Naive thymus-derived CD4-positive, alpha-beta T cell (primary cell): Measurements from ENCODE around the gene PARN. TPM values are rescaled to one million over a fixed set of nuclear protein-coding genes. Genes with fewer than 3 reads are reported as not detected.
A peak's percentile ranks its signal among the peaks of the same experiment; 100 is the strongest.
"Not testable (repeated sequence)": the region's sequence is repeated elsewhere in the genome, so short reads cannot be mapped to it uniquely, and the experiment has no call there.

Experiments used
- ATAC-seq: fragments of 150-1000 bp; cut with Tn5 transposase; 2 replicates; pipeline ENCODE4 v1.10.0; 2021; ENCODE audit warnings: mild to moderate bottlenecking, moderate library complexity
- CTCF ChIA-PET: fragments of 350-600 bp; sonication (Branson Sonifier 250); formaldehyde crosslinking; loops from one replicate; lab custom pipeline; 2021; ENCODE audit warnings: antibody characterized with exemption; lab: Charles Lee
- POLR2A ChIA-PET: fragments of 350-600 bp; sonication (Branson Sonifier 250); formaldehyde crosslinking; loops from one replicate; lab custom pipeline; 2021; ENCODE audit warnings: antibody characterized with exemption, inconsistent platforms; lab: Charles Lee
- DNase-seq, 9 donors: peaks; one replicate each; pipeline versions ENCODE4 v3.0.0 to v3.0.0-alpha.2; 2020 to 2022; ENCODE audit warnings: mixed read lengths in 1 of 9
- H3K27ac ChIP-seq: one replicate; pipeline ENCODE4 v1.7.0; 2013; ENCODE audit warnings: mild to moderate bottlenecking, low read depth, low read length, moderate library complexity
- H3K27me3 ChIP-seq, 2 donors: one replicate each; pipeline ENCODE4 v1.7.0; 2013; ENCODE audit warnings: low read length in 2 of 2, mild to moderate bottlenecking in 2 of 2, moderate library complexity in 2 of 2; ENCODE audit not compliant: control insufficient read depth in 2 of 2, insufficient read depth in 2 of 2
- H3K36me3 ChIP-seq, 3 experiments: 1 replicate in 2 of 3; 2 replicates in 1 of 3; pipeline ENCODE4 v1.7.0; 2013; ENCODE audit warnings: low read length in 3 of 3, mild to moderate bottlenecking in 3 of 3, moderate library complexity in 1 of 3; ENCODE audit not compliant: insufficient read depth in 3 of 3, control insufficient read depth in 2 of 3
- H3K4me1 ChIP-seq, 2 donors: one replicate each; pipeline ENCODE4 v1.7.0; 2013; ENCODE audit warnings: low read length in 2 of 2, mild to moderate bottlenecking in 2 of 2, moderate library complexity in 1 of 2; ENCODE audit not compliant: control insufficient read depth in 2 of 2, insufficient read depth in 2 of 2
- H3K4me3 ChIP-seq: 2 replicates; pipeline ENCODE4 v1.7.0; 2013; ENCODE audit warnings: mild to moderate bottlenecking, low read length
- H3K9me3 ChIP-seq, 3 experiments: 1 replicate in 2 of 3; 2 replicates in 1 of 3; pipeline ENCODE4 v1.7.0; 2013; ENCODE audit warnings: low read length in 3 of 3; ENCODE audit not compliant: control insufficient read depth in 2 of 3
- H3K27ac Mint-ChIP-seq, 9 donors: one replicate each; pipeline ENCODE4 v1.8.0; 2020 to 2022; ENCODE audit warnings: mixed read lengths in 9 of 9, mild to moderate bottlenecking in 8 of 9, moderate library complexity in 5 of 9, inconsistent platforms in 2 of 9
- H3K27me3 Mint-ChIP-seq, 5 donors: one replicate each; pipeline ENCODE4 v1.8.0; 2021 to 2022; ENCODE audit warnings: mixed read lengths in 5 of 5, mild to moderate bottlenecking in 1 of 5
- H3K36me3 Mint-ChIP-seq, 5 donors: one replicate each; pipeline ENCODE4 v1.8.0; 2020 to 2022; ENCODE audit warnings: mixed read lengths in 5 of 5, mild to moderate bottlenecking in 3 of 5, inconsistent platforms in 1 of 5
- H3K4me1 Mint-ChIP-seq, 7 donors: one replicate each; pipeline ENCODE4 v1.8.0; 2020 to 2022; ENCODE audit warnings: mixed read lengths in 7 of 7, mild to moderate bottlenecking in 3 of 7, inconsistent platforms in 1 of 7
- H3K4me3 Mint-ChIP-seq, 10 donors: one replicate each; pipeline ENCODE4 v1.8.0; 2020 to 2022; ENCODE audit warnings: mild to moderate bottlenecking in 10 of 10, mixed read lengths in 10 of 10, moderate library complexity in 6 of 10, inconsistent platforms in 2 of 10
- H3K9me3 Mint-ChIP-seq, 11 donors: one replicate each; pipeline ENCODE4 v1.8.0; 2020 to 2022; ENCODE audit warnings: mixed read lengths in 11 of 11, mild to moderate bottlenecking in 4 of 11, inconsistent platforms in 1 of 11, moderate library complexity in 1 of 11
- intact Hi-C, 2 donors: fragments of 100-400 bp; cut with micrococcal nuclease; formaldehyde crosslinking; loops; one replicate each; pipeline ENCODE4 v1.15.1; 2023
- polyA plus RNA-seq, 2 donors: library from polyadenylated mRNA; unstranded; fragments of 300-500 nt; fragmentation: Illumina TruSeq; gene quantifications; one replicate each; pipeline ENCODE4 v1.2.3, GENCODE V29; 2021
- total RNA-seq, 6 experiments: library from RNA in 5 of 6; stranded (reverse) in 5 of 6; gene quantifications; 1 replicate in 5 of 6; 2 replicates in 1 of 6; pipeline ENCODE4 v1.2.3 and lab custom pipeline; 2021 to 2026

Gene PARN
- total and polyA plus RNA-seq, 7 experiments from 2014 or later: 41.6 to 51.4 (median 46.9) TPM

GRCh38 chr16:14400978-14401710 is 228.9 kb downstream of the PARN start:
- CTCF ChIA-PET, intact Hi-C loops, H3K27me3 ChIP-seq, H3K36me3 Mint-ChIP-seq, H3K27ac Mint-ChIP-seq, H3K4me3 ChIP-seq, H3K9me3 Mint-ChIP-seq, ATAC-seq, H3K36me3 ChIP-seq, H3K27ac ChIP-seq, POLR2A ChIA-PET, H3K9me3 ChIP-seq, H3K4me1 Mint-ChIP-seq, DNase-seq, H3K4me1 ChIP-seq, H3K4me3 Mint-ChIP-seq, H3K27me3 Mint-ChIP-seq: not testable (repeated sequence)

DNA sequence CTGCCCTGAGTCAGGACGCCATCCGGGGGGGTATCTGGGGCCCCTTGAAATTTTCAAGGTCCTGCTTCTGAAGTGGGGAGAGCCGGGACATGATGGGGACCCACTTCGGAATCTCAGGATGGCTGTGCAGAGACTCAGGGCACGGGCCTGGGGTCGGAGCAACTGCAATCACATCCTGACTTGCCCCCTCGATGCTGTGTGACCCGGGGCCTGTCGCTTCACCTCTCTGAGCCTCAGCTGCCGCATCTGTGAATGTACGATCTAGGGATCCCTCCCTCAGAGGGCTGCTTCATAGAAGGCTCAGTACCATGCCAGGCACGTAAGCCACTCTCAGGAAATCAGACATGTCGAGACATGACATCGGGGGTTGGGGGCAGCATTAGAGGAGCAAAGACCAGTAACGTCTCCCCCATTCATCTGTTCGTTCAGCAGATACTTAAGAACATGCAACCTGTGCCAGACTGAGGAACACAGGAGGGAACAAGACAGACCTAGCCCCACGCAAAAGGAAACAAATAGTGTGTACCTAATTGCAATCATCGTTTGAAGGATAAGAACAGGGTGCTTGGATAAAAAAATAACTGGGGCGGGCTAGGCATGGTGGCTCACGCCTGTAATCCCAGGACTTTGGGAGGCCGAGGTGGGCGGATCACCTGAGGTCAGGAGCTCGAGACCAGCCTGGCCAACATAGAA is 229.6 kb downstream of the PARN start:
- ATAC-seq (no peak), DNase-seq (no peak)
- no peaks in the 10 kb centered on the region for H3K9me3 ChIP-seq
- Mint-ChIP-seq H3K4me3 (no peak overlapping the region), H3K27ac (no peak overlapping the region), H3K9me3 (no peaks in the 10 kb centered on the region), H3K4me1 (peaks cover 0 to 4% (median 0%) of the 10 kb centered on the region in 7 donors), H3K36me3 (no peaks in the 10 kb centered on the region), H3K27me3 (peaks cover 0 to 7% (median 0%) of the 10 kb centered on the region in 5 donors)
- ChIA-PET POLR2A (no interaction called here), CTCF (interaction anchor here (0.7 kb wide), 1 partner anchor 25 kb away, joined by 4 read pairs; no protein-coding TSS in a partner anchor)
- H3K4me3 ChIP-seq: no peak overlapping the region
- H3K4me1 ChIP-seq: no peaks in the 10 kb centered on the region
- H3K27ac ChIP-seq: no peak overlapping the region
- intact Hi-C loops: no loop called here
- H3K27me3 ChIP-seq: no peaks in the 10 kb centered on the region
- no peaks in the 10 kb centered on the region for H3K36me3 ChIP-seq

DNA sequence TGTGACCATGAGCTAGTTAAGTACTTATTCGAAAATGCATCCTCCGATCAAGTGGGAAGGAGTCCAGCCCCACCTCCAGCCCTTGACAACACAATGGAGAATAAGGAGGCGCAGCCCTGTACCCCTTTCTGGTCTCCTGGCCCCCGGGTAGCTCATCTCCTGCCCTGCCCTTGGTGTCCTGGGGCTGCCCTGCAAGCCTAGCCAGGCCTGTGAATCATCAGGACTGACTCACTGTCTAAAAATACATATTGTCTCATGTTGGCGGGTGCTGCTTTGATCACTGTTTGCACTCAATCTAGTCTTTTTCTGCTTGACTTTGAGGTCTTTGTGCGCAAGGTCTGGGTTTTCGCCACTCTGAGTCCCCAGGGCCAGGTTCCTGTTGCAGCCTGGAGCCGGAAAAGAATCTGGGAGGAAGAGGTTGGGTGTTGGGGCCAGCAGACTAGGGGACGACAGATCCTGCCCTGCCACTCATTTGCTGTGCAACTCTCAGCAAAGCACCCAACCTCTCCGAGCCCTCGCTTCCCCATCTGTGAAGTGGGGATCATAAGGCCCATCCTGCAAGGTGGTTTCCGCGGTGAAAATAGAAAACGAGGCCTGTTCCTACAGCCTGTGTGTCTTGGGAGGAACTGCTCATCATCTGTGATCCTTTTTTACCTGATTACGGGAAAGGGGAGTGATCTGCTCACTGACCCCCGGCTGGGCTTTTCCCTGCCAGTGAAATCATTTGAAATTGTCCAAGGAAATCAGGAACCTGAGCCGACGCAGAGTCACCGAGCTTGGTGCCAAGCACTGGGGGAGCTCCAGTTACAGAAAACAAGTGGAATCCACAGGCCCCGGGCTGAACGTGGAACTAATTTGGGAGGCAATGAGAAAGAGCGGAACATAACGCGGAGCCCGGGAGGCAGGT is 230.4 kb downstream of the PARN start:
- Histone ChIP-seq H3K36me3 (no peaks in the 10 kb centered on the region), H3K4me3 (no peak overlapping the region), H3K27ac (no peak overlapping the region), H3K4me1 (no peaks in the 10 kb centered on the region), H3K9me3 (no peaks in the 10 kb centered on the region), H3K27me3 (no peaks in the 10 kb centered on the region)
- ATAC-seq (no peak), DNase-seq (no peak)
- ChIA-PET CTCF (interaction anchor here (0.7 kb wide), 1 partner anchor 24 kb away, joined by 4 read pairs; no protein-coding TSS in a partner anchor), POLR2A (no interaction called here)
- H3K4me1 Mint-ChIP-seq: no peaks in the 10 kb centered on the region
- H3K9me3 Mint-ChIP-seq: no peaks in the 10 kb centered on the region
- intact Hi-C loops: no loop called here
- no peaks in the 10 kb centered on the region for H3K36me3 Mint-ChIP-seq
- no peak overlapping the region for H3K4me3 Mint-ChIP-seq
- H3K27ac Mint-ChIP-seq: no peak overlapping the region
- peaks cover 0 to 7% (median 0%) of the 10 kb centered on the region in 5 donors for H3K27me3 Mint-ChIP-seq

DNA sequence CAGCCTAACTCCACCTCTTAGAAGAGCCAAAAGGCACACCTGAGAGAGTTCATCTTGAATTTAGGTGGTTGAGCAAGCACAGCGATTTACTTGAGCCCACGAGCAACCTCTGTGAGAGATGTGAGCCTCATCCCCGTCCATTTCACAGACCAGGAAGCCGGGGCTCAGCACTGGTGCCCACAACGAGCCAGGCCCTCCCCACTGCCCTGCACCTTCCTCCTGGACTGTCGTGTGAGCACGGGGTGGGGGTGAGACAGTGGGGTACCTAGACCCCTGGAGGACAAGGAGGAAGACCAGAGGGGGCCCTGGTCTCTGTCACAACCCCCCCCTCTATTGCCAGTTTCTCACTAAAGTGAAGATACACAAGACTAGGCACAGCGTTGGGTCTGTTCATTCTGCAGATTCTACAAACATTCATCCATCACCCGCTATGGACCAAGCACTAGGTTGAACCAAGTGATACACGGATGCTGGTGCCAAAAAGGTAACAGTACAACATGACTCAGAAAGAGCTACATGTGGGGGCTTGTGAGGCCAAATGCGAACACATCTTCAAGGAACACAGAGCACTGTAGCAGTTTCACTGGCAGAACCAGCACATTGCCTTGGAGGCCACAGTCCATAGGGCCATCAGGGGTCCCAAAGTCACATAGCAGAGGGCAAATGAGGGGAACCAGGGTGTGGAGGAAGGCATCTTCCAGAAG is 231.9 kb downstream of the PARN start:
- DNase-seq: no peak
- CTCF ChIA-PET: interaction anchor here (0.7 kb wide), 1 partner anchor 76 kb away, joined by 3 read pairs; no protein-coding TSS in a partner anchor
- no peak for ATAC-seq
- H3K4me1 ChIP-seq: no peaks in the 10 kb centered on the region
- no peaks in the 10 kb centered on the region for H3K9me3 ChIP-seq
- H3K36me3 ChIP-seq: no peaks in the 10 kb centered on the region
- no peak overlapping the region for H3K4me3 Mint-ChIP-seq
- H3K36me3 Mint-ChIP-seq: no peaks in the 10 kb centered on the region
- no peaks in the 10 kb centered on the region for H3K9me3 Mint-ChIP-seq
- no peaks in the 10 kb centered on the region for H3K4me1 Mint-ChIP-seq
- H3K27ac ChIP-seq: no peak overlapping the region
- H3K4me3 ChIP-seq: no peak overlapping the region
- no peak overlapping the region for H3K27ac Mint-ChIP-seq
- intact Hi-C loops: no loop called here
- peaks cover 0 to 7% (median 0%) of the 10 kb centered on the region in 5 donors for H3K27me3 Mint-ChIP-seq
- H3K27me3 ChIP-seq: no peaks in the 10 kb centered on the region
- POLR2A ChIA-PET: no interaction called here

DNA sequence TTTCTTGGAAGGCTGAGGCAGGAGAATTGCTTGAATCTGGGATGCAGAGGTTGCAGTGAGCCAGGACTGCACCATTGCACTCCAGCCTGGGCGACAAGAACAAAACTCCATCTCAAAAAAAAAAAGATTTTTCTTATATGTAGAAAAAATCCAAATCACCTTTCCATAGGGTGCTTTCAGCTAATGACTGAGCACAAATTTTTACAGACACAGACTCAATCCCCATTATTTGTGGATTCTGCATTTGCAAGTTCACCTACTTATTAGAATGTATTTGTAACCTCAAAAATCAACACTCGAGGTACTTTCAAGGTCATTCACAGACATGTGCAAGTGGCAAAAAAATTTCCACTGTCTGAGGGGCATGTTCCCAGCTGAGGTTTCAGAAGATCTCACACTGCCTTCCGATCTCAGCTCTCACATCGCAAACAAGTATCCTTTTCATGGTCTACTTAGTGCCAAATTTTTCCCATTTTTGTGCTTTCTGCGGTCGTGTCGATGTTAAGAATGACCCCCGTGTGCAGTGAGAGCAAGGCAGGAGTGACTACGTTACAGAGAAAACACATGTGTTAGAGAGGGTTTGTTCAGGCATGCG is 234.3 kb downstream of the PARN start:
- H3K4me3 ChIP-seq, H3K27me3 ChIP-seq, H3K4me1 Mint-ChIP-seq, ATAC-seq, H3K27me3 Mint-ChIP-seq, H3K4me3 Mint-ChIP-seq, H3K27ac ChIP-seq, H3K9me3 Mint-ChIP-seq, POLR2A ChIA-PET, H3K4me1 ChIP-seq, DNase-seq, intact Hi-C loops, H3K36me3 Mint-ChIP-seq, CTCF ChIA-PET, H3K9me3 ChIP-seq, H3K36me3 ChIP-seq: not testable (repeated sequence)
- peak overlapping the region in 1 of 9 donors; percentile 67 for H3K27ac Mint-ChIP-seq

DNA sequence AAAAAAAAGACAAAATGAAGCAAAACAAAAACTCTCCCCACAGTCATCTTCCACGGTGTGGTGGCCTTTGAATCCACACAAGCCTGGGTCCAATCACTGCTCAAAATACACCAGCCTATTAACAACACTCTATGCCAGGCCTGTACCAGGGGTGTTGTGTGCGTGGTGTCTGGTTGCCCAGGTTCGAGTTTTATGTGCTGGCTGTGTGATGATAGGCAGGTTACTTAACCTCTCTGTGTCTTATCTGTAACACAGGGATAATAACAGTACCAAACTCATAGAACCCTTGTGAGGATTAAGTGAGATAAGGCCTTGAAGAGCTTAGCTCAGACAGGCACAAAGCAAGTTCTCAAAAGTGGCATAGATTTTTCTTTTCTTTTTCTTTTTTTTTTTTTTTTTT is 235.2 kb downstream of the PARN start:
- DNase-seq: no peak
- POLR2A ChIA-PET: no interaction called here
- H3K4me1 ChIP-seq: no peaks in the 10 kb centered on the region
- intact Hi-C loops: no loop called here
- ATAC-seq: no peak
- Mint-ChIP-seq H3K4me3 (no peak overlapping the region), H3K36me3 (no peaks in the 10 kb centered on the region), H3K27me3 (peaks cover 0 to under 1% (median 0%) of the 10 kb centered on the region in 5 donors), H3K9me3 (no peaks in the 10 kb centered on the region), H3K27ac (no peak overlapping the region), H3K4me1 (no peaks in the 10 kb centered on the region)
- no peaks in the 10 kb centered on the region for H3K9me3 ChIP-seq
- H3K27me3 ChIP-seq: no peaks in the 10 kb centered on the region
- CTCF ChIA-PET: no interaction called here
- no peak overlapping the region for H3K27ac ChIP-seq
- no peaks in the 10 kb centered on the region for H3K36me3 ChIP-seq
- H3K4me3 ChIP-seq: no peak overlapping the region
